Transverse colon (tissue), 4 donors: ENCODE measurements around the gene TBL1XR1. TPM values are rescaled to one million over a fixed set of nuclear protein-coding genes. Genes with fewer than 3 reads are reported as not detected.
A peak's percentile ranks its signal among the peaks of the same experiment; 100 is the strongest.

Experiments
- DNase-seq: peaks from one replicate; pipeline ENCODE4 v3.0.0-alpha.2; 2019
- H3K27ac ChIP-seq, 4 donors: fragments of 200-600 bp; sonication (generic); 2 replicates each; pipeline ENCODE4 v1.5.1; 2016 to 2018; ENCODE audit warnings: inconsistent platforms in 4 of 4
- H3K27me3 ChIP-seq: fragments of 200-600 bp; sonication (generic); 2 replicates; pipeline ENCODE4 v1.5.1; 2017; ENCODE audit warnings: inconsistent platforms
- H3K36me3 ChIP-seq, 4 donors: fragments of 200-600 bp; sonication (generic); 2 replicates each; pipeline ENCODE4 v1.5.1; 2017 to 2019; ENCODE audit warnings: inconsistent platforms in 4 of 4
- H3K4me1 ChIP-seq, 4 donors: fragments of 200-600 bp; sonication (generic); 2 replicates each; pipeline ENCODE4 v1.5.1; 2017 to 2020; ENCODE audit warnings: inconsistent platforms in 4 of 4
- H3K4me3 ChIP-seq, 4 donors: fragments of 200-600 bp; sonication (generic); 1 replicate in 1 of 4; 2 replicates in 3 of 4; pipeline versions ENCODE4 v1.5.1 to v1.6.1; 2017 to 2019; ENCODE audit warnings: inconsistent platforms in 4 of 4
- H3K9me3 ChIP-seq, 2 donors: fragments of 200-600 bp; sonication (generic); 2 replicates each; pipeline ENCODE4 v1.5.1; 2017 to 2019; ENCODE audit warnings: inconsistent platforms in 2 of 2
- CTCF ChIP-seq, 5 experiments: fragments of 200-600 bp in 3 of 5; fragments of 450-650 bp in 2 of 5; sonication (generic) in 3 of 5; IDR thresholded peaks; 1 replicate in 2 of 5; 2 replicates in 3 of 5; pipeline ENCODE4 v1.5.1; 2016 to 2017; ENCODE audit warnings: antibody characterized with exemption in 5 of 5, inconsistent platforms in 3 of 5, mild to moderate bottlenecking in 2 of 5, moderate library complexity in 1 of 5
- EP300 ChIP-seq: sonication (generic); formaldehyde crosslinking; IDR thresholded peaks from one replicate; pipeline ENCODE4 v1.6.1; 2017; ENCODE audit warnings: antibody characterized with exemption, low read depth
- POLR2A ChIP-seq: fragments of 450-650 bp; IDR thresholded peaks from one replicate; pipeline ENCODE4 v1.6.1; 2016; ENCODE audit warnings: antibody characterized with exemption, mild to moderate bottlenecking, moderate library complexity
- POLR2AphosphoS5 ChIP-seq, 3 donors: sonication (generic); formaldehyde crosslinking; IDR thresholded peaks; one replicate each; pipeline ENCODE4 v1.6.1; 2016; ENCODE audit warnings: antibody characterized with exemption in 3 of 3
- WGBS, 2 donors: methylation state at CpG; one replicate each; pipeline ENCODE4 v1.1.5; 2018; ENCODE audit warnings: low coverage in 1 of 2; 5-methylcytosine and 5-hydroxymethylcytosine counted together
- in situ Hi-C, 4 donors: fragments of 200-750 bp; cut with MboI; loops; one replicate each; pipeline versions ENCODE4 v1.15.0 to v1.15.1; 2017; ENCODE audit warnings: low sequenced_read_pairs in 3 of 4, low pct_ligation_motif_present in 1 of 4, low pct_unique_long_range_greater_than_20kb in 1 of 4
- intact Hi-C: fragments of 100-400 bp; cut with DNase I; formaldehyde crosslinking; loops from one replicate; pipeline ENCODE4 v1.15.1; 2023; ENCODE audit warnings: low total_unique reads
- total RNA-seq, 4 donors: library from RNA; depleted of rRNA; stranded (reverse); fragments of >200 nt; gene quantifications; one replicate each; pipeline ENCODE4 v1.1.0, GENCODE V29; 2016

Gene TBL1XR1
- total RNA-seq, 4 donors from 2014 or later, result 39.4 to 131 (median 68.1) TPM

GRCh38 chr3:177145954-177146353 lies 51.3 kb downstream of the TBL1XR1 start:
- Histone ChIP-seq H3K36me3 (no peaks in the 10 kb centered on the region), H3K4me3 (no peak overlapping the region), H3K4me1 (peaks cover 30 to 95% (median 51%) of the 10 kb centered on the region in 4 donors), H3K27ac (no peak overlapping the region), H3K9me3 (no peaks in the 10 kb centered on the region), H3K27me3 (no peaks in the 10 kb centered on the region)
- in situ Hi-C loops (no loop called here), intact Hi-C loops (no loop called here)
- TF ChIP-seq CTCF (IDR thresholded peaks at IDR 0.05), result no peak
- TF ChIP-seq EP300, result no peak
- TF ChIP-seq POLR2A, result no peak
- no peak for TF ChIP-seq POLR2AphosphoS5 (IDR thresholded peaks at IDR 0.05)
- WGBS, 2 donors, result 76 to 83% methylated on average over 2 of the region's 2 CpGs
- DNase-seq, result no peak

GRCh38 chr3:177145381-177145780 lies 51.9 kb downstream of the TBL1XR1 start:
- Histone ChIP-seq H3K36me3 (no peaks in the 10 kb centered on the region), H3K4me3 (no peak overlapping the region), H3K27me3 (no peaks in the 10 kb centered on the region), H3K9me3 (no peaks in the 10 kb centered on the region), H3K4me1 (peaks cover 28 to 93% (median 49%) of the 10 kb centered on the region in 4 donors), H3K27ac (peak overlapping the region in 3 of 4 donors; percentile 4 to 11 (median 8))
- TF ChIP-seq EP300 (no peak), POLR2A (no peak), CTCF (IDR thresholded peaks at IDR 0.05) (no peak), POLR2AphosphoS5 (IDR thresholded peaks at IDR 0.05) (no peak)
- WGBS, 2 donors, result 58 to 75% methylated on average over 1 of the region's 1 CpG
- in situ Hi-C loops, result no loop called here
- no peak for DNase-seq
- intact Hi-C loops, result no loop called here

- Histone ChIP-seq H3K9me3 (no peaks in the 10 kb centered on the region), H3K4me3 (no peak overlapping the region), H3K27me3 (no peaks in the 10 kb centered on the region), H3K36me3 (no peaks in the 10 kb centered on the region), H3K4me1 (peaks cover 28 to 89% (median 44%) of the 10 kb centered on the region in 4 donors), H3K27ac (peak overlapping the region in 3 of 4 donors; percentile 4 to 11 (median 8))
- no peak for DNase-seq
- intact Hi-C loops (no loop called here), in situ Hi-C loops (no loop called here)
- 17 to 19% methylated on average over 3 of the region's 3 CpGs for WGBS, 2 donors
- no peak for TF ChIP-seq POLR2AphosphoS5 (IDR thresholded peaks at IDR 0.05)
- no peak for TF ChIP-seq POLR2A
- TF ChIP-seq EP300, result no peak
- TF ChIP-seq CTCF (IDR thresholded peaks at IDR 0.05), result no peak
Observed at GRCh38 chr3:177144922-177145321, 52.4 kb downstream of the TBL1XR1 start.

- no peaks in the 10 kb centered on the region for H3K27me3 ChIP-seq
- 38 to 47% methylated on average over 4 to 6 of the region's 6 CpGs for WGBS, 2 donors
- no peak for DNase-seq
- intact Hi-C loops (no loop called here), in situ Hi-C loops (no loop called here)
- TF ChIP-seq EP300 (no peak), POLR2AphosphoS5 (IDR thresholded peaks at IDR 0.05) (no peak), CTCF (IDR thresholded peaks at IDR 0.05) (no peak), POLR2A (no peak)
- H3K36me3 ChIP-seq, result no peaks in the 10 kb centered on the region
- H3K27ac ChIP-seq, result peak overlapping the region; percentile 17 to 57 (median 36)
- no peaks in the 10 kb centered on the region for H3K9me3 ChIP-seq
- H3K4me1 ChIP-seq, result peaks cover 26 to 72% (median 39%) of the 10 kb centered on the region in 4 donors
- H3K4me3 ChIP-seq, result no peak overlapping the region
Observed at GRCh38 chr3:177141899-177142646, 55.2 kb downstream of the TBL1XR1 start.
